ENCODE results near the gene RGS7.

Gene RGS7

DNA sequence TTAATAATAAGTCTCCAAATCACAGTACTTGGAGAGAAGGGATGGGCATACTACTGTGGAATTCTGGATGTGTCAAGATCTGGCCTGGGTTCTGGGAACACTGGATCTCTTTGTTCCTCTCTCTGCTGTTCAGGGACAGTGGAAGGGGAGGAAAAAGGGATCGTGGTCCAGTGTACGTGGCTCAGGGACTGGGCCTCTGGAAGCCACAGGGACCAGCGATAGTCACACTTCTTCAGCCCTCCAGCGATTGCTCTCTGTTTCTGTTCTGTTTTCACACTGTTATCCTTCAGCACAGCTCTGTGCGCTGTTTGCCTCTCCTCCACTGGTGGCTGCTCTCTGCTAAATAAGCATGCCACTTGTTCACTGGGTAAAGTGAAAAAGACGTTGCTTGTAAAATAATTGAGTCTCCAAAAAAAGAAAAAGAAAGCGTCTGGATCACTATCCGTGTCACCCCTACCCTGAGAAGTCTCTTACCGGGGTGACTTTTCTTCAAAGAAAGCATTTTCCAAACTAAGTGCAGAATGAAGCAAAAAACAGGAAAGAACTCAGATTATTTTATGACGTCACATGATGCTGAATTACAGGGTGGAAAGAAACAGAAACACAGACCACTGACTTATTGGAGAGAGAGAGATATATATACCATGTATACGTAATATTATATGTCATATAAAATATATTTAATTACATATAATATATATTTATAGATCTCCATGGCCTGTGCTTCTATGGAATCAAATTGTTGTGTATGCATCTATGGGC, 279.4 kb downstream of the RGS7 start:
- Histone ChIP-seq H3K9me3 (no peaks in the 10 kb centered on the region), H3K36me3 (no peaks in the 10 kb centered on the region), H4K20me1 (no peaks in the 10 kb centered on the region), H3K4me2 (no peak overlapping the region), H3K4me3 (no peak overlapping the region), H3K4me1 (no peaks in the 10 kb centered on the region), H3K9ac (no peak overlapping the region), H3K27me3 (no peaks in the 10 kb centered on the region), H3K27ac (no peak overlapping the region)
- TF ChIP-seq Cebpa-rat (IDR thresholded peaks at IDR 0.05), result no peak

DNA sequence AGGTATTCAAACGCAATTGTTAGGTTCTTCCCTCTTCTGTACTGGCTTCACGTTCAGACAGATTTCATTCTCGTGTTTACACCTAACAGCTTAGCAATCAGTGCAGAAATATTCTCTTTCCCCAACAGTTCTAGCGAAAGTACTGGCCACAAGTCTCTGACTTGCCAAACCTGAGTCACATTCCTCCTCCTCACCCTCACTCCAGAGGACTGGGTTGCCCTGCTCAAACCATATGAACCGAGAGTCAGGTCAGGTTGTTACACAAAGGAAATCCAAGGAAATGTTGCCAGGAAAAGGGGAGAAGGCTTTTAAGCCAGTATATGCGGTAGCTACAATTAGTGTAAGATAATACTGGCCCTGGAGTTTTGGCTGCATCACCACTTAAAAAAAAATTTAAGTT, 282.5 kb downstream of the RGS7 start:
- Histone ChIP-seq H3K27me3 (no peaks in the 10 kb centered on the region), H3K36me3 (no peaks in the 10 kb centered on the region), H3K27ac (no peak overlapping the region), H3K4me2 (no peak overlapping the region), H4K20me1 (no peaks in the 10 kb centered on the region), H3K4me3 (no peak overlapping the region), H3K9me3 (no peaks in the 10 kb centered on the region), H3K4me1 (no peaks in the 10 kb centered on the region), H3K9ac (no peak overlapping the region)
- TF ChIP-seq Cebpa-rat (IDR thresholded peaks at IDR 0.05), result no peak

- no peak overlapping the region for H3K9ac ChIP-seq
- H3K36me3 ChIP-seq, result no peaks in the 10 kb centered on the region
- H3K9me3 ChIP-seq, result no peaks in the 10 kb centered on the region
- H3K4me3 ChIP-seq, result no peak overlapping the region
- H3K4me1 ChIP-seq, result no peaks in the 10 kb centered on the region
- no peak overlapping the region for H3K4me2 ChIP-seq
- no peaks in the 10 kb centered on the region for H4K20me1 ChIP-seq
- H3K27ac ChIP-seq, result no peak overlapping the region
- no peak for TF ChIP-seq Cebpa-rat (IDR thresholded peaks at IDR 0.05)
- H3K27me3 ChIP-seq, result no peaks in the 10 kb centered on the region
Measured at GRCh38 chr1:241068359-241068758, 288.6 kb downstream of the RGS7 start.

DNA sequence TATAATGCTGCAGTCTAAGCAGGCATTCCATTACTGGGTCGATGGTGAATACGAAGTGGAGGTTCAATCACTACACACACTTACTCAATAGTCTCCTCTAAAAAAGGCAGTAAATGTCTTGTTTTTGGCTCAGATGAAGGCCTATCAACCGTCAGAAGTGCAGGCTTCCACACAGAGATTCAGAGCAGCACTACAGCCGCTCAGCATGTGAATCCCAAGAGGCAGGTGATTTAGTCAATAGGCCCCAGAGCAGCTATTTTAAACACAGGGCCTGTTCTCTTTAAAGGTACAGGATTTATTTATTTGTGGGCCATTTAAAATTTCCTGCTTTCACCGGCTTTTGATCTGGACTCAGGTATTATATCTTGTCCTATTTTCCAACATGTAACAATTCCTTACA, 293.7 kb downstream of the RGS7 start:
- Histone ChIP-seq H3K4me2 (no peak overlapping the region), H3K4me1 (no peaks in the 10 kb centered on the region), H3K4me3 (no peak overlapping the region), H3K27ac (no peak overlapping the region), H3K27me3 (no peaks in the 10 kb centered on the region), H3K36me3 (no peaks in the 10 kb centered on the region), H3K9me3 (no peaks in the 10 kb centered on the region), H4K20me1 (no peaks in the 10 kb centered on the region), H3K9ac (no peak overlapping the region)
- no peak for TF ChIP-seq Cebpa-rat (IDR thresholded peaks at IDR 0.05)

DNA sequence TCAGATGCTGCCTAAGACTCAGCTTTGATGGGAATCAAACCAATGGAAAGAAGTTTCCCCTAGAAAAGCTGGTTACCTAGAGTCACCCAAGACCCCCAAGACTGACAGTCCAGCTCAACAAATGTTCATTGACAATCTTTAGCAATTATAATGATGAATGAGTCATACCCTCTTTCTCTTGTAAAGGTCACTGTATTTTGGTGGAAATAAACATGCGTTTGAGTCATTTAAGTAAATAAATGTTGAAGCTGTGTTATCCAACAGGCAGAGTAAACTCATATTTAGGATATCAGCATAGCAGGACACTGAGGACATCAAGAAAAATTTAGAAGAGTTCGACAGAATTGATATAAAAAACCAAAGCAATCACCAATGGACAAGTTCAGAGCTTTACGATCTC, 295.9 kb downstream of the RGS7 start:
- Histone ChIP-seq H3K27me3 (no peaks in the 10 kb centered on the region), H3K9me3 (no peaks in the 10 kb centered on the region), H3K4me3 (no peak overlapping the region), H3K4me1 (no peaks in the 10 kb centered on the region), H3K4me2 (no peak overlapping the region), H3K9ac (no peak overlapping the region), H3K27ac (no peak overlapping the region), H3K36me3 (no peaks in the 10 kb centered on the region), H4K20me1 (no peaks in the 10 kb centered on the region)
- TF ChIP-seq Cebpa-rat (IDR thresholded peaks at IDR 0.05), result no peak

- Histone ChIP-seq H3K27me3 (no peaks in the 10 kb centered on the region), H3K27ac (no peak overlapping the region), H3K4me3 (no peak overlapping the region), H4K20me1 (no peaks in the 10 kb centered on the region), H3K36me3 (no peaks in the 10 kb centered on the region), H3K4me2 (no peak overlapping the region), H3K9ac (no peak overlapping the region), H3K4me1 (no peaks in the 10 kb centered on the region), H3K9me3 (no peaks in the 10 kb centered on the region)
- TF ChIP-seq Cebpa-rat (IDR thresholded peaks at IDR 0.05), result no peak
Measured at GRCh38 chr1:241048622-241049021, 308.4 kb downstream of the RGS7 start.

- H3K4me2 ChIP-seq, result no peak overlapping the region
- H3K27ac ChIP-seq, result no peak overlapping the region
Measured at GRCh38 chr1:241045659-241046058, 311.3 kb downstream of the RGS7 start.

DNA sequence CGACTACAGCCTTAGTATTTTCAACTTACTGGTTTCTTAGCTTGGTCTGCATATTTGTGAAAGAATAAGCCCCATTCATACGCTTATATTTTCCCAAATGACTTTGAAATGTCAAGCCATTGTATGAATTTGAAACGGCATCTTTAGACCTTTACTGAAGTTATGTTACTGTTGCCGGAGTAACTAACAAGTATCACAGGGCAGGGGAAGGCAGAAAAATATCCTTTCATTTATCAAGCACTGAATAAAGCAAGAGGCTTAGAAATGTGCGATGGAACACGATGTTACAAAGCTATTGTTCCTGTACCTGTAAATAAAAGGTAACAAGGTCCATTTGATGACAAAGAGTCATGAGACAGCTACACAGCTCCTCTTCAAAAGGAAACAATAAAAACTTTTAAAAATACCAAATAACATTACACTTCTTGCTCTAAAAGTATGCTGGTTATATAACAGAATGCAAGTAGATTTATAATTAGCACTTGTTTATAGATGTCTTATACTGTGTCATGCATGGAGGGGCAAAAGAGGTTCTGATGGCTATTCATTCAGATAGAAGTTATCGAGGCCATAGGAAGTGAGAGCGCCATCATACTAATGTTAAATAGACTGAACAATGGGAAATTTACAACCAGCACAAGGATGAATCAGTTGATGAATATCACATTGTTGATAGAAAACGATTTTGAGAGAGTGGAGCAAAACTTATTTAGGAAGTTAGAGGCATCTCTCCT, 322.6 kb downstream of the RGS7 start:
- Histone ChIP-seq H3K4me2 (no peak overlapping the region), H4K20me1 (no peaks in the 10 kb centered on the region), H3K36me3 (no peaks in the 10 kb centered on the region), H3K4me3 (no peak overlapping the region), H3K27ac (no peak overlapping the region), H3K27me3 (no peaks in the 10 kb centered on the region), H3K9me3 (no peaks in the 10 kb centered on the region), H3K9ac (no peak overlapping the region), H3K4me1 (no peaks in the 10 kb centered on the region)
- TF ChIP-seq Cebpa-rat (IDR thresholded peaks at IDR 0.05), result no peak

More at GRCh38 chr1:241045659-241046058, 311.3 kb downstream of the RGS7 start:
- Histone ChIP-seq H3K36me3 (no peaks in the 10 kb centered on the region), H4K20me1 (no peaks in the 10 kb centered on the region), H3K9ac (no peak overlapping the region), H3K27me3 (no peaks in the 10 kb centered on the region), H3K4me1 (no peaks in the 10 kb centered on the region), H3K4me3 (no peak overlapping the region), H3K9me3 (no peaks in the 10 kb centered on the region)
- no peak for TF ChIP-seq Cebpa-rat (IDR thresholded peaks at IDR 0.05)

DNA sequence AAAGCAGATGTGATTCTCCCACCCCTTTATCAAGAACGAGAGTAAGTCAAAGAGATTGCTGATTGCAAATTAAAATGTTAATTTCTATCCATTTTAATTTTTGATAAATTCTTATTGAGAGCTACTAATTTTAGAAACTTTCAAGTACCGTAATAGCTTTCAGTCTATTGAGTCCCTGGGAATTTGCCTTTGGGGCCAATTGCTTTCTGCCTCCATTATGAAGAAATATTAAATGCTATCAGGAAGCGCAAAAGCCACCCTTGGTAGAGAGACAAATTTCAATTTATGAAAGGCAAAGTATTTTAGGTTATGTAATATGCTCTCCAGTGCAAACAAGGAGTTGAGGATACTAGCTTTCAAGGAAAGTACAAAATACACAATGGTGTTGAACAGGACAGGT, 332.2 kb downstream of the RGS7 start:
- Histone ChIP-seq H3K36me3 (no peaks in the 10 kb centered on the region), H4K20me1 (no peaks in the 10 kb centered on the region), H3K9ac (no peak overlapping the region), H3K27me3 (no peaks in the 10 kb centered on the region), H3K4me3 (no peak overlapping the region), H3K9me3 (no peaks in the 10 kb centered on the region), H3K4me2 (no peak overlapping the region), H3K4me1 (no peaks in the 10 kb centered on the region), H3K27ac (no peak overlapping the region)
- TF ChIP-seq Cebpa-rat (IDR thresholded peaks at IDR 0.05), result no peak

DNA sequence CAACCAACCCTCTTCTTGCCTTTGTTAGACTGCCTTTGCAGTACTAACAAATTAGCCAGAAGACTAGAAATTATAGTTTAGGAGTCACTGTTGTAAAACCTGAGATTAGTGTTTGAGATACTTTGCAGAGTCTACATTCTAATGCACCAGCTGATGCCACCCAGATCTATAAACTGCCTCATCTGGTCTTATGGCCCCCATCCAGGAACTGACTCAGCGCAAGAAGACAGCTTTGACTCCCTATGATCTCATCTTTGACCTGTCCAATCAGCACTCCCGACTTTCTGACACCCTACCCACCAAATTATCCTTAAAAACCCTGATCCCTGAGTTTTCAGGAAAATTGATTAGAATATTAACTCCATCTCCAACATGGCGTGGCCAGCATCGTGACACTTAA, 334.6 kb downstream of the RGS7 start:
- Histone ChIP-seq H3K4me3 (no peak overlapping the region), H3K27me3 (no peaks in the 10 kb centered on the region), H3K4me1 (no peaks in the 10 kb centered on the region), H3K9ac (no peak overlapping the region), H3K27ac (no peak overlapping the region), H4K20me1 (no peaks in the 10 kb centered on the region), H3K4me2 (no peak overlapping the region), H3K36me3 (no peaks in the 10 kb centered on the region), H3K9me3 (no peaks in the 10 kb centered on the region)
- no peak for TF ChIP-seq Cebpa-rat (IDR thresholded peaks at IDR 0.05)
